GM10266 (cell line): ENCODE results near the gene FAM187B.

Source experiments
- DNase-seq: peaks from one replicate; pipeline ENCODE4 v3.0.0; 2012; ENCODE audit errors: extremely low spot score
- TF ChIP-seq, protein P1 (sequence below): IDR thresholded peaks from 2 replicates; pipeline ENCODE4 v1.5.1; 2012; ENCODE audit warnings: mild to moderate bottlenecking, low read depth; ENCODE audit not compliant: control insufficient read depth, insufficient read depth; ENCODE audit errors: missing control alignments

Gene FAM187B

DNA sequence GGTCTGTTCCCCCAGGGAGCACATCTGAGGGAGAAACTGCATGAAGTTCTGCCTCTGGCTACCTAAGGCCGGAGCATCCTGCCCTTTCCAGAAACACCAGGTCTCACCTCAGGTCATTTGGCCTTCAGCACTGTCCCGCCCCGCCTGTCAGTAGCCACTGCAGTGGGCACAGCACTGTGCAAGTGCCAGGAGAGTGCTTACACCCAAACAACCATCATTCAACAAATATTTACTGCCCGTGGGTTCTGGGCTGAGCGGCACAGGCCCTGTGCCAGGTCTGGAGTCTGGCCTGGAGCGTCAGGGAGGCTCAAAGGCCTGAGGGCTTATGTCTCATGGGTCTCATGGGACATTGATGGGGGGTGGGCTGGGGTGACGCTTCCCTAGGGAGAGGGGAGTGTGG is 43.0 kb upstream of the FAM187B start:
- TF ChIP-seq, protein P1, sequence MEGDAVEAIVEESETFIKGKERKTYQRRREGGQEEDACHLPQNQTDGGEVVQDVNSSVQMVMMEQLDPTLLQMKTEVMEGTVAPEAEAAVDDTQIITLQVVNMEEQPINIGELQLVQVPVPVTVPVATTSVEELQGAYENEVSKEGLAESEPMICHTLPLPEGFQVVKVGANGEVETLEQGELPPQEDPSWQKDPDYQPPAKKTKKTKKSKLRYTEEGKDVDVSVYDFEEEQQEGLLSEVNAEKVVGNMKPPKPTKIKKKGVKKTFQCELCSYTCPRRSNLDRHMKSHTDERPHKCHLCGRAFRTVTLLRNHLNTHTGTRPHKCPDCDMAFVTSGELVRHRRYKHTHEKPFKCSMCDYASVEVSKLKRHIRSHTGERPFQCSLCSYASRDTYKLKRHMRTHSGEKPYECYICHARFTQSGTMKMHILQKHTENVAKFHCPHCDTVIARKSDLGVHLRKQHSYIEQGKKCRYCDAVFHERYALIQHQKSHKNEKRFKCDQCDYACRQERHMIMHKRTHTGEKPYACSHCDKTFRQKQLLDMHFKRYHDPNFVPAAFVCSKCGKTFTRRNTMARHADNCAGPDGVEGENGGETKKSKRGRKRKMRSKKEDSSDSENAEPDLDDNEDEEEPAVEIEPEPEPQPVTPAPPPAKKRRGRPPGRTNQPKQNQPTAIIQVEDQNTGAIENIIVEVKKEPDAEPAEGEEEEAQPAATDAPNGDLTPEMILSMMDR = no peak
- DNase-seq = no peak

DNA sequence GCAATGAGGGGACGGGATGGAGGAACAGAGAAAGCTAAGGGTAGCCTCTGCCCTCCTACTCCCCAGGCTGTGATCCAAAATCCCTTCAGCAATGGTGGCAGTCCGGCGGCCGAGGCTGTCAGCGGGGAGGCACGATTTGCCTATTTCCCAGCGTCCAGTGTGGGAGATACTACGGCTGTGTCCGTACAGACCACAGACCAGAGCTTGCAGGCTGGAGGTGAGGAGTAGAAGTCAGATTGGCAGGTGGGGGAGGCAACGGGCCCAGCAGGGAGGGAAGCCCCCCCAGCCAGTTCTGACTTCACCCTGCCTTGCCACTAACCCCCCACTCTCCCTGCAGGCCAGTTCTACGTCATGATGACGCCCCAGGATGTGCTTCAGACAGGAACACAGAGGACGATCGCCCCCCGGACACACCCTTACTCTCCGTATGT is 41.9 kb upstream of the FAM187B start:
- DNase-seq = no peak
- TF ChIP-seq, protein P1 = no peak

DNA sequence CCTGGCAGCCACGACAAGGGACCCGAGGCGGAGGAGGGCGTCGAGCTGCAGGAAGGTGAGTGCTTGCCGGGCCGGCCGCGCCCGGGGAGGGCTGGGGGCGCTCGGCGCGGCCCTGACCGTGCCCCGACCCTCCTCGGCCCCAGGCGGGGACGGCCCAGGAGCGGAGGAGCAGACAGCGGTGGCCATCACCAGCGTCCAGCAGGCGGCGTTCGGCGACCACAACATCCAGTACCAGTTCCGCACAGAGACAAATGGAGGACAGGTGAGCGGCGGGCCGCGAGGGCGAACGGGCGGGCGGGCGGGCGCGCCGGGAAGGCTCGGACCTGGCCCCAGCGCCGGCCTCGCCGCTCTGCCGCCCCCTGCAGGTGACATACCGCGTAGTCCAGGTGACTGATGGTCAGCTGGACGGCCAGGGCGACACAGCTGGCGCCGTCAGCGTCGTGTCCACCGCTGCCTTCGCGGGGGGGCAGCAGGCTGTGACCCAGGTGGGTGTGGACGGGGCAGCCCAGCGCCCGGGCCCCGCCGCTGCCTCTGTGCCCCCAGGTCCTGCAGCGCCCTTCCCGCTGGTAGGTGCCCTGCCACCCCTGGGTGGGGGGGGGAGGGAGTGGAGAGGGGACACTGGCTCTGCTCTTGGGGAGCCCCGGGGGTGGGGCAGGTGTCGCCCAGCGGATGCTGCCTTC is 41.0 kb upstream of the FAM187B start:
- peak; percentile 94 for DNase-seq
- TF ChIP-seq, protein P1 = peak; percentile 72

DNA sequence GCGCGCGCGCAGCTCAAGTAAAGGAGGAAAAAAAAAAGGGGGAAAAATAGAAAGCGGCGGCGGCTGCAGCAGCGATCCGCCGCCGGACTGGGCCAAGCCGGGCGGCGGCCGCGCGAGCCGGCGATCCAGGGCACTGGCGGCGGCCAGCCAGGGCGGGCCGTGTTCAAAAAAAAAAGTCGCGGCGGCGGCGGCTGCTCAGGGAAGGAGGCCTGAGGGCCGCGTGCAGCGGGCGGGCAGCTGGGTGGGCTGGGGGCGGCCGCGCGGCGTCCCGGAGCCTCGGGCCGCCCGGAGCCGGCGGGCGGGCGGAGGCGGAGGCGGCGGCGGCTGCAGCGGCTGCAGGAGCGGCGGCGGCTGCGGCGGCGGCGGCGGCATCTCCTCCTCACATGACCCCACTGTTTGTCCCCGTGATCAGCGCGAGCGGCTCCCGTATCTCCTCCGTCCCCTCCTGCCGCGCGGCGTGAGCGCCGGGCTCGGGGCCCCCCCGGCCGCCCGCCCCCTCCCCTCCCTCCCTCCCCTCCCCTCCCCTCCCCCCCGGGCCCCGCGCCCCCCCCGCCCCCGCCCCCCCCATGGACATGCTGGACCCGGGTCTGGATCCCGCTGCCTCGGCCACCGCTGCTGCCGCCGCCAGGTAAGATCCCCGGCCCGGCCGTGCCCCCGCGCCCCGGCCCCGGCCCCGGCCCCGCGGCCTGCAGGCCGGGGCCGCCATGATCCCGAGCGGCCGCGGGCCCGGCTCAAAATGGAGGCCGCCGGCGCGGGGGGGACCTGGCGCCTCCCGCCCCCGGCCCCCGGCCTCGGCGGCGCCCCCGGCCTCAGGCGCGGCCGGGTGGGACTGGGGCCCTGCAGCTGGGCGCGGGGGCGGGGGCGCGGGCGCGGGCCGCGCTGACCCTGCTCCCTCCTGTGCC is 40.2 kb upstream of the FAM187B start, which contains the start of gene USF2:
Gene USF2, plus strand, starts transcription at position 427 of the 902 bp plus-strand sequence. Its CDS starts 140 bp downstream, at position 567.
- TF ChIP-seq, protein P1 = no peak
- peak; percentile 92 for DNase-seq

DNA sequence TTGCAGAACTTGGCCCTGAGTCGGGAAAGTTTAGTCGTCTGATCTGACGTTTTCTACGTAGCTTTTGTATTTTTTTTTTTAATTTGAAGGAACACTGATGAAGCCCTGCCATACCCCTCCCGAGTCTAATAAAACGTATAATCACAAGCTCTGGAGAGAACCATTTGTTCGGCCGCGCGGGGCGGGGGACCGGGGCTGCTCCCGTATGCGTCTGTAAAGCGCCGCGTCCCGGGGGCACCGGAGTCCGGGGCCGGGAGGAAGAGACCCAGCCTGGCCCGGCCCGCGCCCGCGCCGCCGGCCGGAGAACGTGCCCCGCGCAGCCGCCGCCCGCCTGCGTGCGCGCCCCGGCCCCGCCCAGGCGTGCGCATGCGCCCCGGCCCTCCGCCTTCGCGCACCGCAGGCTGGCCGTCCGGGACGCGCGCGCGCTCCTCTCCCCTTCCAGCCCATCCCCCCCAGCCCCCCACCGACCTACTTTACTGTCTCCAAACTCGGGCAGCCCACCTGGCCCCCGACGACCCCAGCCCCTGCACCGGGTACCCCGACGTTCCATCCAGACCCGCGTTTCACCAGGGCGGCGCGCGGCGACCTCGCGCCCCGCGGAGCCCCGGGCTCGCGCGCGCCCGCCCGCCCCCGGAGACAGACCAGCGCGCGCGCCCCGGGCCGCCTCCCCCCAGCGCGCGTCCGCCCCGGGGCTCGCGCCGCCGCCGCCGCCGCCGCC is 39.4 kb upstream of the FAM187B start:
- TF ChIP-seq, protein P1 = no peak
- DNase-seq = peak; percentile 99

DNA sequence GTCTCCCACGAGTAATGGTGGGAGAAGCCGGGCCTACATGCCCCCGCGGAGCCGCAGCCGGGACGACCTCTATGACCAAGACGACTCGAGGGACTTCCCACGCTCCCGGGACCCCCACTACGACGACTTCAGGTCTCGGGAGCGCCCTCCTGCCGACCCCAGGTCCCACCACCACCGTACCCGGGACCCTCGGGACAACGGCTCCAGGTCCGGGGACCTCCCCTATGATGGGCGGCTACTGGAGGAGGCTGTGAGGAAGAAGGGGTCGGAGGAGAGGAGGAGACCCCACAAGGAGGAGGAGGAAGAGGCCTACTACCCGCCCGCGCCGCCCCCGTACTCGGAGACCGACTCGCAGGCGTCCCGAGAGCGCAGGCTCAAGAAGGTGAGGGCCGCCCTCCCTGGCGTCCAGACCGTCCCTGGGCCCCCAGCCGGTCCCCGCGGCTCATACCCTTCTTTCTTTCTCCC is 38.8 kb upstream of the FAM187B start:
- peak; percentile 58 for DNase-seq
- TF ChIP-seq, protein P1 = no peak
